CD14-positive monocyte (primary cell): Measurements from ENCODE around the gene SLC35D2. TPM values are rescaled to one million over a fixed set of nuclear protein-coding genes. Genes with fewer than 3 reads are reported as not detected.

Experiments used
- DNase-seq, 3 donors: peaks; one replicate each; pipeline ENCODE4 v3.0.0-alpha.2; 2011 to 2022
- H2AFZ ChIP-seq: 2 replicates; pipeline ENCODE4 v1.6.0; 2012; ENCODE audit warnings: mild to moderate bottlenecking, low read depth, low read length, inconsistent platforms; ENCODE audit not compliant: insufficient read depth, poor library complexity, severe bottlenecking
- H3K27ac ChIP-seq, 2 donors: 1 replicate in 1 of 2; 2 replicates in 1 of 2; pipeline ENCODE4 v1.5.1; 2012 to 2013; ENCODE audit warnings: low read length in 2 of 2, control low read depth in 1 of 2, inconsistent platforms in 1 of 2, low read depth in 1 of 2, mild to moderate bottlenecking in 1 of 2
- H3K27me3 ChIP-seq, 2 donors: one replicate each; pipeline versions ENCODE4 v1.6.0 to v1.6.1; 2011 to 2013; ENCODE audit warnings: low read length in 2 of 2; ENCODE audit not compliant: control insufficient read depth in 2 of 2, insufficient read depth in 2 of 2
- H3K36me3 ChIP-seq, 2 donors: replicated peaks in 1 of 2; 1 replicate in 1 of 2; 2 replicates in 1 of 2; pipeline versions ENCODE4 v1.5.1 to v1.6.1; 2012 to 2013; ENCODE audit warnings: low read length in 2 of 2, control low read depth in 1 of 2, inconsistent platforms in 1 of 2, mild to moderate bottlenecking in 1 of 2; ENCODE audit not compliant: insufficient read depth in 2 of 2, control insufficient read depth in 1 of 2
- H3K4me1 ChIP-seq, 2 donors: 1 replicate in 1 of 2; 2 replicates in 1 of 2; pipeline versions ENCODE4 v1.5.1 to v1.6.1; 2012 to 2013; ENCODE audit warnings: low read length in 2 of 2, control low read depth in 1 of 2, inconsistent platforms in 1 of 2, mild to moderate bottlenecking in 1 of 2, moderate library complexity in 1 of 2; ENCODE audit not compliant: insufficient read depth in 2 of 2, control insufficient read depth in 1 of 2
- H3K4me2 ChIP-seq: replicated peaks from 2 replicates; pipeline ENCODE3; 2012; ENCODE audit warnings: low read length, moderate library complexity, mild to moderate bottlenecking; ENCODE audit not compliant: poor library complexity, severe bottlenecking; ENCODE audit errors: extremely low read depth
- H3K4me3 ChIP-seq, 3 experiments: fragments of 200-600 bp in 1 of 3; sonication (generic) in 1 of 3; replicated peaks in 1 of 3; 1 replicate in 2 of 3; 2 replicates in 1 of 3; pipeline ENCODE4 v1.5.1; 2011 to 2013; ENCODE audit warnings: low read length in 3 of 3, mild to moderate bottlenecking in 3 of 3, control low read depth in 2 of 3, low read depth in 2 of 3, inconsistent platforms in 1 of 3, moderate library complexity in 1 of 3
- H3K79me2 ChIP-seq: 2 replicates; pipeline ENCODE4 v1.6.0; 2012; ENCODE audit warnings: mild to moderate bottlenecking, control low read depth, inconsistent platforms, low read length, moderate library complexity; ENCODE audit not compliant: insufficient read depth
- H3K9ac ChIP-seq: 2 replicates; pipeline ENCODE4 v1.6.0; 2017; ENCODE audit warnings: low read length, mild to moderate bottlenecking; ENCODE audit not compliant: insufficient read depth, poor library complexity, severe bottlenecking
- H3K9me3 ChIP-seq, 2 donors: replicated peaks in 1 of 2; 1 replicate in 1 of 2; 2 replicates in 1 of 2; pipeline versions ENCODE4 v1.5.1 to v1.6.1; 2012 to 2013; ENCODE audit warnings: low read length in 2 of 2, control low read depth in 1 of 2; ENCODE audit not compliant: control insufficient read depth in 1 of 2, insufficient read depth in 1 of 2
- H4K20me1 ChIP-seq: 2 replicates; pipeline ENCODE4 v1.6.0; 2012; ENCODE audit warnings: mild to moderate bottlenecking, low read length, control low read depth, moderate library complexity; ENCODE audit not compliant: insufficient read depth
- H3K27ac Mint-ChIP-seq, 7 donors: one replicate each; pipeline ENCODE4 v1.8.0; 2020; ENCODE audit warnings: mild to moderate bottlenecking in 7 of 7, mixed read lengths in 7 of 7, moderate library complexity in 6 of 7, inconsistent platforms in 2 of 7
- H3K27me3 Mint-ChIP-seq, 3 donors: one replicate each; pipeline ENCODE4 v1.8.0; 2021 to 2022; ENCODE audit warnings: low read depth in 3 of 3, mild to moderate bottlenecking in 3 of 3, mixed read lengths in 3 of 3, moderate library complexity in 3 of 3, inconsistent platforms in 1 of 3
- H3K36me3 Mint-ChIP-seq, 2 donors: one replicate each; pipeline ENCODE4 v1.8.0; 2020; ENCODE audit warnings: mixed read lengths in 2 of 2, inconsistent platforms in 1 of 2, mild to moderate bottlenecking in 1 of 2
- H3K4me1 Mint-ChIP-seq: one replicate; pipeline ENCODE4 v1.8.0; 2020; ENCODE audit warnings: mild to moderate bottlenecking, mixed read lengths
- H3K4me3 Mint-ChIP-seq, 2 donors: one replicate each; pipeline ENCODE4 v1.8.0; 2020; ENCODE audit warnings: mild to moderate bottlenecking in 2 of 2, mixed read lengths in 2 of 2, moderate library complexity in 1 of 2
- H3K9me3 Mint-ChIP-seq, 7 donors: one replicate each; pipeline ENCODE4 v1.8.0; 2020 to 2022; ENCODE audit warnings: mixed read lengths in 7 of 7, mild to moderate bottlenecking in 6 of 7, moderate library complexity in 6 of 7, inconsistent platforms in 2 of 7
- CTCF ChIP-seq: fragments of 200-600 bp; IDR thresholded peaks from one replicate; pipeline ENCODE4 v1.8.0; 2022; ENCODE audit warnings: antibody characterized with exemption, mild to moderate bottlenecking
- WGBS: methylation state at CpG from one replicate; pipeline ENCODE4 v1.1.5; 2013; ENCODE audit warnings: missing lambda C conversion rate; ENCODE audit not compliant: insufficient coverage; 5-methylcytosine and 5-hydroxymethylcytosine counted together
- intact Hi-C, 2 donors: fragments of 100-400 bp; cut with micrococcal nuclease; formaldehyde crosslinking; loops; one replicate each; pipeline versions ENCODE4 v1.15.0 to v1.15.1; 2023
- polyA plus RNA-seq, 3 donors: library from polyadenylated mRNA; depleted of rRNA in 1 of 3; unstranded in 2 of 3; stranded (reverse) in 1 of 3; fragments of 300-500 nt in 2 of 3; fragments of >200 nt in 1 of 3; fragmentation: Illumina TruSeq in 2 of 3; gene quantifications; 1 replicate in 2 of 3; 2 replicates in 1 of 3; pipeline ENCODE4 v1.2.3, GENCODE V29; 2012 to 2021

Gene SLC35D2
- polyA plus RNA-seq, 3 donors: 14.8 to 27.4 (median 20.0) TPM

- peak overlapping the region in 2 of 7 donors; percentile 47 to 54 for H3K27ac Mint-ChIP-seq
- H3K9me3 ChIP-seq: peaks cover 6 to 9% of the 10 kb centered on the region in 2 donors
- H3K36me3 ChIP-seq: peaks cover 0 to 13% of the 10 kb centered on the region in 2 donors
- H3K27me3 Mint-ChIP-seq: no peaks in the 10 kb centered on the region
- no peak overlapping the region for H3K9ac ChIP-seq
- 100% methylated on average over 2 of the region's 9 CpGs for WGBS
- H3K4me3 Mint-ChIP-seq: no peak overlapping the region
- H3K9me3 Mint-ChIP-seq: peaks cover 3 to 11% (median 4%) of the 10 kb centered on the region in 7 donors
- H3K4me2 ChIP-seq: no peak overlapping the region
- H3K4me1 ChIP-seq: peaks cover 4 to 6% of the 10 kb centered on the region in 2 donors
- no peak overlapping the region for H2AFZ ChIP-seq
- H4K20me1 ChIP-seq: no peaks in the 10 kb centered on the region
- H3K27ac ChIP-seq: no peak overlapping the region
- H3K79me2 ChIP-seq: no peaks in the 10 kb centered on the region
- intact Hi-C loops: no loop called here
- peaks cover 22% of the 10 kb centered on the region for H3K4me1 Mint-ChIP-seq
- H3K27me3 ChIP-seq: no peaks in the 10 kb centered on the region
- peaks cover 7 to 13% of the 10 kb centered on the region in 2 donors for H3K36me3 Mint-ChIP-seq
- DNase-seq: no peak
- no peak for TF ChIP-seq CTCF
- no peak overlapping the region for H3K4me3 ChIP-seq
Observed at GRCh38 chr9:96345551-96345950, 38.0 kb downstream of the SLC35D2 start.

- H3K27ac ChIP-seq: no peak overlapping the region
- H3K27ac Mint-ChIP-seq: no peak overlapping the region
- intact Hi-C loops: no loop called here
- H3K9ac ChIP-seq: no peak overlapping the region
- H3K9me3 Mint-ChIP-seq: peaks cover 3 to 11% (median 4%) of the 10 kb centered on the region in 7 donors
- no CpG with 5 or more reads among the region's 6 CpGs for WGBS
- H3K36me3 ChIP-seq: peaks cover 0 to 13% of the 10 kb centered on the region in 2 donors
- no peaks in the 10 kb centered on the region for H3K27me3 Mint-ChIP-seq
- peaks cover 4 to 6% of the 10 kb centered on the region in 2 donors for H3K4me1 ChIP-seq
- no peaks in the 10 kb centered on the region for H3K79me2 ChIP-seq
- no peak overlapping the region for H2AFZ ChIP-seq
- peaks cover 6 to 9% of the 10 kb centered on the region in 2 donors for H3K9me3 ChIP-seq
- no peaks in the 10 kb centered on the region for H4K20me1 ChIP-seq
- H3K4me1 Mint-ChIP-seq: peaks cover 25% of the 10 kb centered on the region
- no peak for TF ChIP-seq CTCF
- peaks cover 7 to 16% of the 10 kb centered on the region in 2 donors for H3K36me3 Mint-ChIP-seq
- H3K4me2 ChIP-seq: no peak overlapping the region
- H3K4me3 ChIP-seq: no peak overlapping the region
- no peaks in the 10 kb centered on the region for H3K27me3 ChIP-seq
- H3K4me3 Mint-ChIP-seq: no peak overlapping the region
- peak in 2 of 3 donors; percentile 3 to 36 for DNase-seq
Observed at GRCh38 chr9:96344458-96345180, 38.9 kb downstream of the SLC35D2 start.
